Measurements from ENCODE around the gene PLEKHA4. TPM values are rescaled to one million over a fixed set of nuclear protein-coding genes. Genes with fewer than 3 reads are reported as not detected.
A peak's percentile ranks its signal among the peaks of the same experiment; 100 is the strongest.

The PLEKHA4 gene
- polyA plus RNA-seq, 1 experiment, result 7.1 TPM

DNA sequence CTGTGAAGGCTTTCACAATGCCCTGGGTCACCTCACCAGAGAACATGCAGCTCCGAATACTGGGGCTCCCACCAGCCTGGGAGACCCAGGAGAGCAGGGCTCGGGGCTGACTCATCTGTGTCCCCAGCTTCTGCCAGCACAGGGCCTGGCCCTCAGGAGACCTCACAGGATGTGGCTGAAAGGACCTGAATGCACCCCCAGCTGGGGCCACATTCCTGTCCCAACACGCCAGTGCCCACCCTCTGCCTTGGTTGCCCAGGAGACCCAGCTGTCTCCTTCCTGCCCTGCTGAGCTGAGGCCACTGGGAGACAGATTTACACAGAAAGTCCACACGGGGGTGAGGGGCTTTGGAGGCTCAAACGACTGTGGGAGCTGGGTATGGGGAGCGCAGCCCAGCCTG is 69.5 kb downstream of the PLEKHA4 start:
- H3K27ac ChIP-seq (ENCODE audit: low read depth, low read length), result no peak overlapping the region

DNA sequence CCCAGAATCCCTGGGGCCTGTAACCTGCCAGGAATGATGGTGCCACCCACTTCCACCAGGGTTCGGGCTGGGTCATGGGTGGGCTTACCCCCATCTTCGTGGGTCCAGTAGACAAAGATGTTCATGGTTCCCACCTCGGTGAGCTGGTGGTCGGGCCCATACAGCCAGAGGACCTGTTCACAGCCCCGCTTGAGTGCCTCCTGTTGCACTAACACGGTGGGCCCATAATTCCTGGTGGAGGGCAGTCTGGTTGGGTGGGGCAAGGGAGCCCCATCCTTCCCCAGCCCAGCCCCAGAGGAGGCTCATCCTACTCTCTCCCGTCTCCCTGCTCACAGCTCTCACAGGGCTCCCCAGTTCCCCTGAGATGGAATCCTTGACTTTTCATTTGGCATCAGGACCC is 71.3 kb downstream of the PLEKHA4 start:
- Histone ChIP-seq H3K27ac (ENCODE audit: low read depth, low read length) (no peak overlapping the region), H3K27me3 (ENCODE audit: control insufficient read depth, insufficient read depth, low read length) (no peaks in the 10 kb centered on the region), H3K4me3 (ENCODE audit: low read depth, low read length) (no peak overlapping the region), H3K9me3 (ENCODE audit: control insufficient read depth, insufficient read depth, low read length) (no peaks in the 10 kb centered on the region; the same call in 1 of the 2 replicates)
- POLR2A ChIA-PET, result no interaction called here
- CTCF ChIA-PET, result interaction anchor here (4.0 kb wide), 1 partner anchor 44 kb away, joined by 59 read pairs; no protein-coding TSS in a partner anchor
- no peak for DNase-seq (ENCODE audit: low read depth, low spot score)
- TF ChIP-seq, protein P1, sequence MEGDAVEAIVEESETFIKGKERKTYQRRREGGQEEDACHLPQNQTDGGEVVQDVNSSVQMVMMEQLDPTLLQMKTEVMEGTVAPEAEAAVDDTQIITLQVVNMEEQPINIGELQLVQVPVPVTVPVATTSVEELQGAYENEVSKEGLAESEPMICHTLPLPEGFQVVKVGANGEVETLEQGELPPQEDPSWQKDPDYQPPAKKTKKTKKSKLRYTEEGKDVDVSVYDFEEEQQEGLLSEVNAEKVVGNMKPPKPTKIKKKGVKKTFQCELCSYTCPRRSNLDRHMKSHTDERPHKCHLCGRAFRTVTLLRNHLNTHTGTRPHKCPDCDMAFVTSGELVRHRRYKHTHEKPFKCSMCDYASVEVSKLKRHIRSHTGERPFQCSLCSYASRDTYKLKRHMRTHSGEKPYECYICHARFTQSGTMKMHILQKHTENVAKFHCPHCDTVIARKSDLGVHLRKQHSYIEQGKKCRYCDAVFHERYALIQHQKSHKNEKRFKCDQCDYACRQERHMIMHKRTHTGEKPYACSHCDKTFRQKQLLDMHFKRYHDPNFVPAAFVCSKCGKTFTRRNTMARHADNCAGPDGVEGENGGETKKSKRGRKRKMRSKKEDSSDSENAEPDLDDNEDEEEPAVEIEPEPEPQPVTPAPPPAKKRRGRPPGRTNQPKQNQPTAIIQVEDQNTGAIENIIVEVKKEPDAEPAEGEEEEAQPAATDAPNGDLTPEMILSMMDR (IDR thresholded peaks at IDR 0.05; ENCODE audit: low read depth, low read length), result no peak

More for the DNA sequence above, 69.5 kb downstream of the PLEKHA4 start:
- DNase-seq (ENCODE audit: low read depth, low spot score), result no peak
- ChIA-PET POLR2A (interaction anchor here (1.5 kb wide), 1 partner anchor 13 kb away, joined by 7 read pairs; no protein-coding TSS in a partner anchor), CTCF (interaction anchor here (0.7 to 1.4 kb wide), 3 partner anchors 9 to 44 kb away, joined by 3 to 5 read pairs (median 3); no protein-coding TSS in a partner anchor)
- Histone ChIP-seq H3K9me3 (ENCODE audit: control insufficient read depth, insufficient read depth, low read length) (no peaks in the 10 kb centered on the region; the same call in 1 of the 2 replicates), H3K4me3 (ENCODE audit: low read depth, low read length) (no peak overlapping the region), H3K27me3 (ENCODE audit: control insufficient read depth, insufficient read depth, low read length) (no peaks in the 10 kb centered on the region)
- TF ChIP-seq, protein P1 (IDR thresholded peaks at IDR 0.05; ENCODE audit: low read depth, low read length), result no peak

DNA sequence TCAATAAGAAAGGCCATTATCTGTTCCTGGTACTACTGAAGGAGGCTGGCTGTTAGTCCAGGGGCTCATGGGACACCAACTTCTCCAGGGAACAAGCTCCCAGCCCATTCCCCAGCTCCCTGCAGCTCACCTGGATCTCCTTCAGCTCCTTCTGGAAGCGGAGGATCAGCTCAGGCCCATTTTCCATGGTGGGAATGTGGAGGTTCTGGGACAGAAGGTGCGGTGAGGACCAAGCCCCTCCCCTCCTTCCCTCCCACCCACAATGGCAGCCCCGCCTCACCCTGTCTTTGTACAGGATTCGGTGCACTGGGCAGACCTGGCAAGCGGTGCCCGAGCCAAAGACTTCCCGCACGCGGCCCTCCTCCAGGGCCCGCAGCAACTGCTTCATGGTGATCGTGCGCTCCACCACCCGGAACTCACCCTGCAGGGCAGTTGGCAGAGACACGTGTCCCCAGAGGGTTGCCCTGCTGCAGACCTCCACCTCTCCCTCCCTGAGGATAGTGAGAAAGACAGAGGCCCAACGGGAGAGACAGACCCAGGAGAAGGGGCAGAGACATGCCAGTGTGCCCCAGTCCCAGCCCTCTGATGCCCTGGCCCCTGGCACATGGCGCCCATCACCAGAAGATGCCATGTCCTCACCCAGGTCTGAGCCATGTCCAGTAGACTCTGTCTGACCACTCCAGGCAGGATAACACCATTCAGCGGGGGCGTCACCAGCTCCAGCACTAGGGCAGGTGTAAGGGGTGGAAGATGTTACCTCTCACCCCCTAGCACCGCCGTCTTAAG is 71.9 kb downstream of the PLEKHA4 start:
- CTCF ChIA-PET, result interaction anchor here (1.0 to 4.0 kb wide), 6 partner anchors 10 to 150 kb away, joined by 3 to 59 read pairs (median 8); partner anchors contain the start of genes CA11 and HSD17B14

DNA sequence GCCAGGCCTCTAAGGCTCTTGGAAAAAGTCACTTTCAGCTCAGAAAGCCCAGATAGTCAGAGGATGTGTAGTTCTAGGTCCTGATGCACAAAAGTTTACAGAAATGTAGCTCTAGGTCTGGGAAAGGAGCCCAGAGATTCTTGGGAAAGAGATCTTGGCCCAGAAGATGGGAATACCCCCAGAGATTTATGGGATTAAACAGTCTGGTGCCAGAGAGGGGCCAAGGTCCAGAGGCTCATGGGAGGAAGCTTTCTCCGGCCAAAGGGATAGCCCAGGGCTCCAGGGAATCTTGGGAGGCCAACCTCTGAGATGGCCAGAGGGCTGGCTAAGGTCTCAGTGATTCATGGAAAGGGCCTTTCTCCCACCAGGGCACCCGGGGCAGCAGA is 72.7 kb downstream of the PLEKHA4 start:
- H3K4me3 ChIP-seq (ENCODE audit: low read depth, low read length), result no peak overlapping the region

More for the DNA sequence above, 71.9 kb downstream of the PLEKHA4 start:
- TF ChIP-seq, protein P1 (IDR thresholded peaks at IDR 0.05; ENCODE audit: low read depth, low read length), result no peak
- no peak overlapping the region for H3K4me3 ChIP-seq (ENCODE audit: low read depth, low read length)
- H3K27me3 ChIP-seq (ENCODE audit: control insufficient read depth, insufficient read depth, low read length), result no peaks in the 10 kb centered on the region
- DNase-seq (ENCODE audit: low read depth, low spot score), result no peak
- H3K9me3 ChIP-seq (ENCODE audit: control insufficient read depth, insufficient read depth, low read length), result no peaks in the 10 kb centered on the region; the same call in 1 of the 2 replicates
- POLR2A ChIA-PET, result no interaction called here
- no peak overlapping the region for H3K27ac ChIP-seq (ENCODE audit: low read depth, low read length)

More for the DNA sequence above, 72.7 kb downstream of the PLEKHA4 start:
- Histone ChIP-seq H3K27ac (ENCODE audit: low read depth, low read length) (peak overlapping the region; percentile 87), H3K27me3 (ENCODE audit: control insufficient read depth, insufficient read depth, low read length) (no peaks in the 10 kb centered on the region), H3K9me3 (ENCODE audit: control insufficient read depth, insufficient read depth, low read length) (no peaks in the 10 kb centered on the region; the same call in 1 of the 2 replicates)
- ChIA-PET POLR2A (interaction anchor here (0.6 to 1.3 kb wide), 8 partner anchors 10 to 170 kb away, joined by 3 to 6 read pairs (median 4); partner anchors contain the start of gene PPP1R15A), CTCF (interaction anchor here (0.7 to 4.0 kb wide), 27 partner anchors 9 to 198 kb away, joined by 3 to 59 read pairs (median 4); partner anchors contain the start of genes BCAT2, CA11, DHDH and GYS1)
- DNase-seq (ENCODE audit: low read depth, low spot score), result no peak
- TF ChIP-seq, protein P1 (IDR thresholded peaks at IDR 0.05; ENCODE audit: low read depth, low read length), result no peak
